GM12878 (cell line): ENCODE measurements around the gene KIN.
A peak's percentile ranks its signal among the peaks of the same experiment; 100 is the strongest.

ENCODE experiments used
- CTCF ChIP-seq, 3 experiments: IDR thresholded peaks in 2 of 3; conservative IDR thresholded peaks in 1 of 3; 2 replicates each; pipeline ENCODE4 v1.5.1; 2011; ENCODE audit warnings: low read depth in 3 of 3, low read length in 3 of 3, mild to moderate bottlenecking in 3 of 3, control low read depth in 2 of 3, moderate library complexity in 2 of 3, inconsistent platforms in 1 of 3, mixed read lengths in 1 of 3; ENCODE audit not compliant: control insufficient read depth in 2 of 3, insufficient read depth in 1 of 3; ENCODE audit errors: extremely low read depth in 1 of 3
- EZH2 ChIP-seq: IDR thresholded peaks from 2 replicates; pipeline ENCODE4 v1.6.1; 2012; ENCODE audit warnings: low read depth, mild to moderate bottlenecking, control low read depth, inconsistent platforms, low read length, borderline replicate concordance; ENCODE audit not compliant: control insufficient read depth
- POLR2A ChIP-seq: IDR thresholded peaks from 2 replicates; pipeline ENCODE4 v1.6.1; 2011; ENCODE audit warnings: low read depth, mild to moderate bottlenecking, low read length
- TCF3 ChIP-seq: IDR thresholded peaks from 2 replicates; pipeline ENCODE4 v1.6.1; 2012; ENCODE audit warnings: low read depth, mild to moderate bottlenecking, low read length, borderline replicate concordance; ENCODE audit not compliant: insufficient read depth

GRCh38 chr10:7756360-7756992 is 31.3 kb downstream of the KIN start:
- TF ChIP-seq EZH2: no peak
- TF ChIP-seq CTCF (IDR thresholded peaks at IDR 0.05 in 2 of 3, conservative IDR thresholded peaks at IDR 0.05 in 1 of 3; ENCODE audit: control insufficient read depth in 2 of 3, extremely low read depth in 1 of 3, insufficient read depth in 1 of 3, low read depth in 3 of 3, low read length in 3 of 3): peak; percentile 50 to 61 (median 53)
- TF ChIP-seq TCF3: no peak
- TF ChIP-seq POLR2A: no peak
